ENCODE results near the gene FRMD8. TPM values are rescaled to one million over a fixed set of nuclear protein-coding genes. Genes with fewer than 3 reads are reported as not detected.

Gene FRMD8
- total and polyA plus RNA-seq, 2 of the 8 experiments (the other 6 are each of a cell fraction or from before 2014, with no cell fraction given), result 15.0 to 19.2 TPM

DNA sequence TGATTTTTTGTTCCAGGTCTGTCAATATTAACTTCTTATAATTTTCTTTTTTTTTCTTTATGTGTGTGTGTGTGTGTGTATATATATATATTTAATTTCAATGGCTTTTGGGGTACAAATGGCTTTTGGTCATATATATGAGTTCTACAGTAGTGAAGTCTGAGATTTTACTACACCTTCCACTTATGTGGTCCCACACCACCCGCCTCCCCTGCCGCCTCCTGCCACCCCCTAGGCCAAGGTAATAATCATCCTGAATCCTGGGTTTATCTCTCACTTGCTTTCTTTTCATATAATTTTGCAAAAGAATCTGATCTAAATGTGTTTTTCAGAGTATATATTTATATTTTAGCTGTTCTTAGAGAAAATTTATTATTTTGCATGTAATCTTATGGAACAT lies 47.2 kb downstream of the FRMD8 start (continued):
- TF ChIP-seq, protein P1, sequence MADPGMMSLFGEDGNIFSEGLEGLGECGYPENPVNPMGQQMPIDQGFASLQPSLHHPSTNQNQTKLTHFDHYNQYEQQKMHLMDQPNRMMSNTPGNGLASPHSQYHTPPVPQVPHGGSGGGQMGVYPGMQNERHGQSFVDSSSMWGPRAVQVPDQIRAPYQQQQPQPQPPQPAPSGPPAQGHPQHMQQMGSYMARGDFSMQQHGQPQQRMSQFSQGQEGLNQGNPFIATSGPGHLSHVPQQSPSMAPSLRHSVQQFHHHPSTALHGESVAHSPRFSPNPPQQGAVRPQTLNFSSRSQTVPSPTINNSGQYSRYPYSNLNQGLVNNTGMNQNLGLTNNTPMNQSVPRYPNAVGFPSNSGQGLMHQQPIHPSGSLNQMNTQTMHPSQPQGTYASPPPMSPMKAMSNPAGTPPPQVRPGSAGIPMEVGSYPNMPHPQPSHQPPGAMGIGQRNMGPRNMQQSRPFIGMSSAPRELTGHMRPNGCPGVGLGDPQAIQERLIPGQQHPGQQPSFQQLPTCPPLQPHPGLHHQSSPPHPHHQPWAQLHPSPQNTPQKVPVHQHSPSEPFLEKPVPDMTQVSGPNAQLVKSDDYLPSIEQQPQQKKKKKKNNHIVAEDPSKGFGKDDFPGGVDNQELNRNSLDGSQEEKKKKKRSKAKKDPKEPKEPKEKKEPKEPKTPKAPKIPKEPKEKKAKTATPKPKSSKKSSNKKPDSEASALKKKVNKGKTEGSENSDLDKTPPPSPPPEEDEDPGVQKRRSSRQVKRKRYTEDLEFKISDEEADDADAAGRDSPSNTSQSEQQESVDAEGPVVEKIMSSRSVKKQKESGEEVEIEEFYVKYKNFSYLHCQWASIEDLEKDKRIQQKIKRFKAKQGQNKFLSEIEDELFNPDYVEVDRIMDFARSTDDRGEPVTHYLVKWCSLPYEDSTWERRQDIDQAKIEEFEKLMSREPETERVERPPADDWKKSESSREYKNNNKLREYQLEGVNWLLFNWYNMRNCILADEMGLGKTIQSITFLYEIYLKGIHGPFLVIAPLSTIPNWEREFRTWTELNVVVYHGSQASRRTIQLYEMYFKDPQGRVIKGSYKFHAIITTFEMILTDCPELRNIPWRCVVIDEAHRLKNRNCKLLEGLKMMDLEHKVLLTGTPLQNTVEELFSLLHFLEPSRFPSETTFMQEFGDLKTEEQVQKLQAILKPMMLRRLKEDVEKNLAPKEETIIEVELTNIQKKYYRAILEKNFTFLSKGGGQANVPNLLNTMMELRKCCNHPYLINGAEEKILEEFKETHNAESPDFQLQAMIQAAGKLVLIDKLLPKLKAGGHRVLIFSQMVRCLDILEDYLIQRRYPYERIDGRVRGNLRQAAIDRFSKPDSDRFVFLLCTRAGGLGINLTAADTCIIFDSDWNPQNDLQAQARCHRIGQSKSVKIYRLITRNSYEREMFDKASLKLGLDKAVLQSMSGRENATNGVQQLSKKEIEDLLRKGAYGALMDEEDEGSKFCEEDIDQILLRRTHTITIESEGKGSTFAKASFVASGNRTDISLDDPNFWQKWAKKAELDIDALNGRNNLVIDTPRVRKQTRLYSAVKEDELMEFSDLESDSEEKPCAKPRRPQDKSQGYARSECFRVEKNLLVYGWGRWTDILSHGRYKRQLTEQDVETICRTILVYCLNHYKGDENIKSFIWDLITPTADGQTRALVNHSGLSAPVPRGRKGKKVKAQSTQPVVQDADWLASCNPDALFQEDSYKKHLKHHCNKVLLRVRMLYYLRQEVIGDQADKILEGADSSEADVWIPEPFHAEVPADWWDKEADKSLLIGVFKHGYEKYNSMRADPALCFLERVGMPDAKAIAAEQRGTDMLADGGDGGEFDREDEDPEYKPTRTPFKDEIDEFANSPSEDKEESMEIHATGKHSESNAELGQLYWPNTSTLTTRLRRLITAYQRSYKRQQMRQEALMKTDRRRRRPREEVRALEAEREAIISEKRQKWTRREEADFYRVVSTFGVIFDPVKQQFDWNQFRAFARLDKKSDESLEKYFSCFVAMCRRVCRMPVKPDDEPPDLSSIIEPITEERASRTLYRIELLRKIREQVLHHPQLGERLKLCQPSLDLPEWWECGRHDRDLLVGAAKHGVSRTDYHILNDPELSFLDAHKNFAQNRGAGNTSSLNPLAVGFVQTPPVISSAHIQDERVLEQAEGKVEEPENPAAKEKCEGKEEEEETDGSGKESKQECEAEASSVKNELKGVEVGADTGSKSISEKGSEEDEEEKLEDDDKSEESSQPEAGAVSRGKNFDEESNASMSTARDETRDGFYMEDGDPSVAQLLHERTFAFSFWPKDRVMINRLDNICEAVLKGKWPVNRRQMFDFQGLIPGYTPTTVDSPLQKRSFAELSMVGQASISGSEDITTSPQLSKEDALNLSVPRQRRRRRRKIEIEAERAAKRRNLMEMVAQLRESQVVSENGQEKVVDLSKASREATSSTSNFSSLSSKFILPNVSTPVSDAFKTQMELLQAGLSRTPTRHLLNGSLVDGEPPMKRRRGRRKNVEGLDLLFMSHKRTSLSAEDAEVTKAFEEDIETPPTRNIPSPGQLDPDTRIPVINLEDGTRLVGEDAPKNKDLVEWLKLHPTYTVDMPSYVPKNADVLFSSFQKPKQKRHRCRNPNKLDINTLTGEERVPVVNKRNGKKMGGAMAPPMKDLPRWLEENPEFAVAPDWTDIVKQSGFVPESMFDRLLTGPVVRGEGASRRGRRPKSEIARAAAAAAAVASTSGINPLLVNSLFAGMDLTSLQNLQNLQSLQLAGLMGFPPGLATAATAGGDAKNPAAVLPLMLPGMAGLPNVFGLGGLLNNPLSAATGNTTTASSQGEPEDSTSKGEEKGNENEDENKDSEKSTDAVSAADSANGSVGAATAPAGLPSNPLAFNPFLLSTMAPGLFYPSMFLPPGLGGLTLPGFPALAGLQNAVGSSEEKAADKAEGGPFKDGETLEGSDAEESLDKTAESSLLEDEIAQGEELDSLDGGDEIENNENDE (IDR thresholded peaks at IDR 0.05; ENCODE audit: insufficient replicate concordance, low read length), result no peak
- TF ChIP-seq TCF12 (IDR thresholded peaks at IDR 0.05; ENCODE audit: low read depth, low read length), result no peak
- no peak for TF ChIP-seq SIN3A (conservative IDR thresholded peaks at IDR 0.05 in 1 of 2, IDR thresholded peaks at IDR 0.05 in 1 of 2; ENCODE audit: low read depth in 1 of 2, low read length in 2 of 2)
- no peak for TF ChIP-seq JUND (IDR thresholded peaks at IDR 0.05; ENCODE audit: low read length)
- no peak for TF ChIP-seq POLR2A (IDR thresholded peaks at IDR 0.05; ENCODE audit: control extremely low read depth in 1 of 2, low read depth in 2 of 2, low read length in 2 of 2)
- no peak for TF ChIP-seq SIX5 (IDR thresholded peaks at IDR 0.05; ENCODE audit: low read depth, low read length)
- no peak for TF ChIP-seq CTBP2 (IDR thresholded peaks at IDR 0.05; ENCODE audit: borderline replicate concordance, insufficient read depth, insufficient read length, low read length)
- no peak for TF ChIP-seq SAP30 (IDR thresholded peaks at IDR 0.05; ENCODE audit: insufficient read depth, insufficient replicate concordance, low read length)
- TF ChIP-seq RNF2 (IDR thresholded peaks at IDR 0.05; ENCODE audit: borderline replicate concordance, low read depth, low read length, missing control alignments, poor library complexity, severe bottlenecking), result no peak

Measured in H1 (cell line).